Measurements from ENCODE around the gene OPTN. TPM values are rescaled to one million over a fixed set of nuclear protein-coding genes. Genes with fewer than 3 reads are reported as not detected.
A peak's percentile ranks its signal among the peaks of the same experiment; 100 is the strongest.

Gene OPTN
- total and polyA plus RNA-seq, 2 of the 8 experiments (the other 6 are each of a cell fraction or from before 2014, with no cell fraction given): 4.8 to 20.1 TPM

DNA sequence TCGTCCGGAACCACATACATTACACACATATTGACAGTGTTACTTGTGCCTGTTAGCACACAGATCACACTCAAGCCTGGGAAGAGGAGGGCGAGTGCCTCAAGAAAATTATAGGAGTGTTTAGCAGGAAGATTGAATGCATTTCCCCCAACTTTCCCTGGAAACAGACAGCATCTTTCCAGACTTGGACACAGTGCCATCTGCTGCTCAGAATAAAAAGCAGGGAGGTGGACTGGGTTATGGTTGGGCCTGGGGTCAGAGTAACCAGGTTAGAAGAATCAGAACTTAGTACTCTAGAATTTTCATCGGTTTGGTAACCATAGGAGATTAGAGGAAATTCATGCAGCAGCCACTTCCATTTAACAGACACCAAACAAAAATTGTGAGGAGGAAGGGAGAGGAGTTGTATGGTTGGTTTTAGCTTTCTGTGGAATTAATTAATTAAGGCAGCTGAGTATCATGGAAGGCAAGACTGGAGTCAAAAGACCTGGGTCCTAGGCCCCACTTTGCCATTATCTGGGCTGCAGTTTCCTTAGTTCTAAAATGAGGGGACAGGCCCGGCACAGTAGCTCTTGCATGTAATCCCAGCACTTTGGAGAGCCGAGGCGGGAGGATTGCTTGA is 43.4 kb upstream of the OPTN start:
- no peak overlapping the region for H4K8ac ChIP-seq (ENCODE audit: extremely low read depth, insufficient read depth, low read length)
- H2AK5ac ChIP-seq (ENCODE audit: low read depth, low read length): no peak overlapping the region
- H3K23me2 ChIP-seq (ENCODE audit: low read depth, low read length): no peaks in the 10 kb centered on the region; the same call in 1 of the 2 replicates
- POLR2A ChIA-PET (ENCODE audit: partially characterized antibody): no interaction called here
- no peak overlapping the region for H2BK120ac ChIP-seq (replicated peaks; ENCODE audit: low read depth, low read length)
- peak overlapping the region; percentile 75; the same call in 1 of the 2 replicates for H2BK20ac ChIP-seq (ENCODE audit: low read length)
- no peak overlapping the region for H3K23ac ChIP-seq (ENCODE audit: insufficient read length)
- no peak for DNase-seq (ENCODE audit: low read depth in 1 of 2, low spot score in 2 of 2)
- H3K4me2 ChIP-seq (ENCODE audit: insufficient read depth in 1 of 2, low read depth in 2 of 2, low read length in 2 of 2): no peak overlapping the region
- peak; percentile 55 for FAIRE-seq
- no peaks in the 10 kb centered on the region for H3K9me3 ChIP-seq (ENCODE audit: insufficient read depth in 2 of 2, low read depth in 1 of 2, low read length in 1 of 2)
- no peak overlapping the region for H4K5ac ChIP-seq (ENCODE audit: insufficient read length, low read depth, low read length)
- H3K27ac ChIP-seq (ENCODE audit: low read depth, low read length): no peak overlapping the region
- H2BK12ac ChIP-seq (ENCODE audit: low read depth, low read length): peak overlapping the region; percentile 71; the same call in 1 of the 2 replicates
- no peak overlapping the region for H2AFZ ChIP-seq (ENCODE audit: low read length)
- no peak overlapping the region for H3K9ac ChIP-seq (replicated peaks in 1 of 4; ENCODE audit: extremely low read depth in 1 of 4, low read depth in 3 of 4, low read length in 3 of 4)
- no peaks in the 10 kb centered on the region for H3K79me2 ChIP-seq (ENCODE audit: control insufficient read depth in 1 of 2, insufficient read depth in 2 of 2, low read length in 2 of 2)
- no peak overlapping the region for H3K14ac ChIP-seq (ENCODE audit: insufficient read length)
- H2BK15ac ChIP-seq (ENCODE audit: low read length): peak overlapping the region; percentile 25; the same call in 1 of the 2 replicates
- no peak overlapping the region for H3K56ac ChIP-seq (replicated peaks; ENCODE audit: insufficient read length, low read depth, low read length)
- no peak overlapping the region for H2BK5ac ChIP-seq (ENCODE audit: low read depth, low read length)
- H3K4ac ChIP-seq (replicated peaks; ENCODE audit: insufficient read length, low read depth, low read length): no peak overlapping the region
- no peaks in the 10 kb centered on the region for H3K79me1 ChIP-seq (ENCODE audit: low read depth, low read length)
- H3K18ac ChIP-seq (ENCODE audit: extremely low read depth, low read length): no peak overlapping the region
- H3K4me3 ChIP-seq (ENCODE audit: extremely low read depth in 1 of 4, insufficient read depth in 2 of 4, low read depth in 3 of 4, low read length in 4 of 4): no peak overlapping the region
- peaks cover 0 to 1% (median 0%) of the 10 kb centered on the region in 4 experiments; a peak in 3 of 7 replicates for H3K4me1 ChIP-seq (replicated peaks in 1 of 4; ENCODE audit: control insufficient read depth in 3 of 4, insufficient read depth in 4 of 4, low read length in 3 of 4)
- WGBS, 2 experiments (ENCODE audit: extremely low coverage in 1 of 2, insufficient coverage in 1 of 2, insufficient read length in 1 of 2, insufficient replicate concordance in 2 of 2, low coverage in 1 of 2, low lambda C conversion rate in 2 of 2, missing lambda C conversion rate in 1 of 2): 91% methylated on average over 7 of the region's 7 CpGs; no CpG with 5 or more reads in 1 of the 2 experiments
- no peaks in the 10 kb centered on the region for H3K36me3 ChIP-seq (ENCODE audit: control insufficient read depth in 2 of 4, insufficient read depth in 4 of 4, low read length in 3 of 4)
- no peaks in the 10 kb centered on the region for H4K20me1 ChIP-seq (replicated peaks in 1 of 2; ENCODE audit: control insufficient read depth in 1 of 2, insufficient read depth in 2 of 2, low read length in 2 of 2)
- CTCF ChIA-PET (ENCODE audit: partially characterized antibody): interaction anchor here (0.7 to 3.9 kb wide), 20 partner anchors 9 to 345 kb away, joined by 3 to 13 read pairs (median 3); no protein-coding TSS in a partner anchor
- H4K91ac ChIP-seq (replicated peaks; ENCODE audit: insufficient read length, low read length): no peak overlapping the region
- TF ChIP-seq GABPA (IDR thresholded peaks at IDR 0.05; ENCODE audit: borderline replicate concordance, insufficient read depth, low read length): no peak
- peak; percentile 69 to 77 for TF ChIP-seq RAD21 (IDR thresholded peaks at IDR 0.05 in 1 of 2, conservative IDR thresholded peaks at IDR 0.05 in 1 of 2; ENCODE audit: low read depth in 2 of 2, low read length in 2 of 2)
- no peak for TF ChIP-seq JUND (IDR thresholded peaks at IDR 0.05; ENCODE audit: low read length)
- TF ChIP-seq, protein P1, sequence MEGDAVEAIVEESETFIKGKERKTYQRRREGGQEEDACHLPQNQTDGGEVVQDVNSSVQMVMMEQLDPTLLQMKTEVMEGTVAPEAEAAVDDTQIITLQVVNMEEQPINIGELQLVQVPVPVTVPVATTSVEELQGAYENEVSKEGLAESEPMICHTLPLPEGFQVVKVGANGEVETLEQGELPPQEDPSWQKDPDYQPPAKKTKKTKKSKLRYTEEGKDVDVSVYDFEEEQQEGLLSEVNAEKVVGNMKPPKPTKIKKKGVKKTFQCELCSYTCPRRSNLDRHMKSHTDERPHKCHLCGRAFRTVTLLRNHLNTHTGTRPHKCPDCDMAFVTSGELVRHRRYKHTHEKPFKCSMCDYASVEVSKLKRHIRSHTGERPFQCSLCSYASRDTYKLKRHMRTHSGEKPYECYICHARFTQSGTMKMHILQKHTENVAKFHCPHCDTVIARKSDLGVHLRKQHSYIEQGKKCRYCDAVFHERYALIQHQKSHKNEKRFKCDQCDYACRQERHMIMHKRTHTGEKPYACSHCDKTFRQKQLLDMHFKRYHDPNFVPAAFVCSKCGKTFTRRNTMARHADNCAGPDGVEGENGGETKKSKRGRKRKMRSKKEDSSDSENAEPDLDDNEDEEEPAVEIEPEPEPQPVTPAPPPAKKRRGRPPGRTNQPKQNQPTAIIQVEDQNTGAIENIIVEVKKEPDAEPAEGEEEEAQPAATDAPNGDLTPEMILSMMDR (IDR thresholded peaks at IDR 0.05; ENCODE audit: control extremely low read depth in 1 of 3, insufficient read depth in 1 of 3, low read depth in 1 of 3, low read length in 3 of 3): peak; percentile 19 to 60 (median 54)
- no peak for TF ChIP-seq TCF12 (IDR thresholded peaks at IDR 0.05; ENCODE audit: low read depth, low read length)
- no peaks in the 10 kb centered on the region; a peak in 2 of 7 replicates for H3K27me3 ChIP-seq (replicated peaks in 1 of 4; ENCODE audit: control insufficient read depth in 3 of 4, extremely low read depth in 1 of 4, insufficient read depth in 3 of 4, low read length in 3 of 4)

Measured in H1 (cell line).